ENCODE measurements around the gene MUTYH.
A peak's percentile ranks its signal among the peaks of the same experiment; 100 is the strongest.

The MUTYH gene

GRCh38 chr1:45359882-45360513, 19.8 kb upstream of the MUTYH start:
- peak; percentile 67 for TF ChIP-seq CTCF (IDR thresholded peaks at IDR 0.05)

GRCh38 chr1:45356186-45356585, 15.9 kb upstream of the MUTYH start:
- no peak for TF ChIP-seq CTCF (IDR thresholded peaks at IDR 0.05)

GRCh38 chr1:45355683-45356082, 15.4 kb upstream of the MUTYH start:
- TF ChIP-seq CTCF (IDR thresholded peaks at IDR 0.05), result no peak

- TF ChIP-seq CTCF (IDR thresholded peaks at IDR 0.05), result no peak
Measured at GRCh38 chr1:45354838-45355237, 14.6 kb upstream of the MUTYH start.

- TF ChIP-seq CTCF (IDR thresholded peaks at IDR 0.05), result no peak
Measured at GRCh38 chr1:45353685-45354084, 13.4 kb upstream of the MUTYH start.

- TF ChIP-seq CTCF (IDR thresholded peaks at IDR 0.05), result no peak
Measured at GRCh38 chr1:45351508-45351907, 11.3 kb upstream of the MUTYH start.

- TF ChIP-seq CTCF (IDR thresholded peaks at IDR 0.05), result no peak
Measured at GRCh38 chr1:45348966-45349677, 8.9 kb upstream of the MUTYH start.

All from LNCAP (cell line).